ENCODE results near the gene CNOT6.

GRCh38 chr5:180487556-180487955 lies 6.6 kb upstream of the CNOT6 start:
- TF ChIP-seq GATA2 (IDR thresholded peaks at IDR 0.05; ENCODE audit: low read depth, low read length) (no peak), GATA3 (IDR thresholded peaks at IDR 0.05; ENCODE audit: low read depth, low read length) (no peak)

All from SH-SY5Y (cell line).